Fibroblast of lung (primary cell): ENCODE data around the gene FRMD4A.

Experiments
- EZH2 ChIP-seq: IDR thresholded peaks from 2 replicates; pipeline ENCODE4 v1.5.1; 2012; ENCODE audit warnings: low read length, control low read depth, mild to moderate bottlenecking; ENCODE audit errors: missing control alignments
- TF ChIP-seq, protein P1 (sequence below), 2 donors: IDR thresholded peaks in 1 of 2; conservative IDR thresholded peaks in 1 of 2; 1 replicate in 1 of 2; 2 replicates in 1 of 2; pipeline ENCODE4 v1.5.1; 2011 to 2012; ENCODE audit warnings: low read length in 2 of 2, control low read depth in 1 of 2, inconsistent platforms in 1 of 2, low read depth in 1 of 2, mild to moderate bottlenecking in 1 of 2

GRCh38 chr10:13701157-13701919, 629.4 kb downstream of the FRMD4A start:
- TF ChIP-seq EZH2: no peak
- TF ChIP-seq, protein P1, sequence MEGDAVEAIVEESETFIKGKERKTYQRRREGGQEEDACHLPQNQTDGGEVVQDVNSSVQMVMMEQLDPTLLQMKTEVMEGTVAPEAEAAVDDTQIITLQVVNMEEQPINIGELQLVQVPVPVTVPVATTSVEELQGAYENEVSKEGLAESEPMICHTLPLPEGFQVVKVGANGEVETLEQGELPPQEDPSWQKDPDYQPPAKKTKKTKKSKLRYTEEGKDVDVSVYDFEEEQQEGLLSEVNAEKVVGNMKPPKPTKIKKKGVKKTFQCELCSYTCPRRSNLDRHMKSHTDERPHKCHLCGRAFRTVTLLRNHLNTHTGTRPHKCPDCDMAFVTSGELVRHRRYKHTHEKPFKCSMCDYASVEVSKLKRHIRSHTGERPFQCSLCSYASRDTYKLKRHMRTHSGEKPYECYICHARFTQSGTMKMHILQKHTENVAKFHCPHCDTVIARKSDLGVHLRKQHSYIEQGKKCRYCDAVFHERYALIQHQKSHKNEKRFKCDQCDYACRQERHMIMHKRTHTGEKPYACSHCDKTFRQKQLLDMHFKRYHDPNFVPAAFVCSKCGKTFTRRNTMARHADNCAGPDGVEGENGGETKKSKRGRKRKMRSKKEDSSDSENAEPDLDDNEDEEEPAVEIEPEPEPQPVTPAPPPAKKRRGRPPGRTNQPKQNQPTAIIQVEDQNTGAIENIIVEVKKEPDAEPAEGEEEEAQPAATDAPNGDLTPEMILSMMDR (conservative IDR thresholded peaks at IDR 0.05 in 1 of 2, IDR thresholded peaks at IDR 0.05 in 1 of 2; ENCODE audit: low read depth in 1 of 2, low read length in 2 of 2): no peak
